HEK293 (cell line): Measurements from ENCODE around the gene NHEJ1.
A peak's percentile ranks its signal among the peaks of the same experiment; 100 is the strongest.

Experiments used
- CTCF ChIA-PET: fragments of 350-600 bp; formaldehyde crosslinking; extraction: SDS; loops from one replicate; lab custom pipeline; 2021; ENCODE audit warnings: antibody characterized with exemption; lab: Yijun Ruan, JAX
- POLR2A ChIA-PET: fragments of 300-600 bp; formaldehyde crosslinking; extraction: SDS; loops from one replicate; lab custom pipeline; 2020; ENCODE audit warnings: antibody characterized with exemption, inconsistent platforms; lab: Yijun Ruan, JAX
- H3K27ac ChIP-seq: fragments of 200-500 bp; sonication (Bioruptor generic); 2 replicates; pipeline ENCODE4 v1.5.1; 2014; ENCODE audit warnings: low read depth, low read length, control low read depth, inconsistent platforms; ENCODE audit errors: extremely low read depth
- H3K36me3 ChIP-seq, 2 experiments: fragments of 200-500 bp in 1 of 2; sonication (Bioruptor generic) in 1 of 2; 1 replicate in 1 of 2; 2 replicates in 1 of 2; pipeline ENCODE4 v1.5.1; 2014 to 2017; ENCODE audit warnings: inconsistent platforms in 2 of 2, low read length in 2 of 2; ENCODE audit not compliant: control insufficient read depth in 2 of 2, insufficient read depth in 1 of 2
- H3K4me1 ChIP-seq: fragments of 200-500 bp; sonication (Bioruptor generic); 2 replicates; pipeline ENCODE4 v1.5.1; 2014; ENCODE audit warnings: mild to moderate bottlenecking, low read length, inconsistent platforms; ENCODE audit not compliant: control insufficient read depth, insufficient read depth
- H3K4me3 ChIP-seq: 2 replicates; pipeline ENCODE4 v1.5.1; 2011; ENCODE audit warnings: low read depth, mild to moderate bottlenecking, control low read depth, low read length, moderate library complexity
- H3K9me3 ChIP-seq: fragments of 200-500 bp; sonication (Bioruptor generic); 2 replicates; pipeline ENCODE4 v1.5.1; 2014; ENCODE audit warnings: low read depth, low read length, inconsistent platforms; ENCODE audit not compliant: control insufficient read depth, insufficient read depth
- BCL11A ChIP-seq: fragments of 450-650 bp; formaldehyde crosslinking; IDR thresholded peaks from 2 replicates; pipeline ENCODE4 v1.5.1; 2016; ENCODE audit warnings: low read depth, missing biosample characterization, missing genetic modification characterization
- GFI1B ChIP-seq: fragments of 450-650 bp; formaldehyde crosslinking; IDR thresholded peaks from 2 replicates; pipeline ENCODE4 v1.5.1; 2016; ENCODE audit warnings: missing biosample characterization, missing genetic modification characterization
- GLI4 ChIP-seq: fragments of 450-650 bp; formaldehyde crosslinking; IDR thresholded peaks from 2 replicates; pipeline ENCODE4 v1.5.1; 2016; ENCODE audit warnings: missing biosample characterization, missing genetic modification characterization
- KLF10 ChIP-seq: fragments of 450-650 bp; IDR thresholded peaks from 2 replicates; pipeline ENCODE4 v1.5.1; 2018; ENCODE audit warnings: missing biosample characterization, mild to moderate bottlenecking, missing genetic modification characterization
- KLF16 ChIP-seq: fragments of 450-650 bp; formaldehyde crosslinking; IDR thresholded peaks from 2 replicates; pipeline ENCODE4 v1.5.1; 2017; ENCODE audit warnings: missing biosample characterization, missing genetic modification characterization
- KLF8 ChIP-seq: fragments of 450-650 bp; formaldehyde crosslinking; IDR thresholded peaks from 2 replicates; pipeline ENCODE4 v1.5.1; 2016; ENCODE audit warnings: missing biosample characterization, missing genetic modification characterization
- KLF9 ChIP-seq: fragments of 450-650 bp; formaldehyde crosslinking; IDR thresholded peaks from 2 replicates; pipeline ENCODE4 v1.5.1; 2016; ENCODE audit warnings: missing biosample characterization, missing genetic modification characterization, low read depth
- MZF1 ChIP-seq: fragments of 450-650 bp; formaldehyde crosslinking; IDR thresholded peaks from 2 replicates; pipeline ENCODE4 v1.5.1; 2017; ENCODE audit warnings: missing biosample characterization, missing genetic modification characterization, borderline replicate concordance
- SETDB1 ChIP-seq: IDR thresholded peaks from one replicate; pipeline ENCODE4 v1.6.1; 2017; ENCODE audit warnings: mild to moderate bottlenecking, low read length, moderate library complexity, mixed read lengths; ENCODE audit not compliant: insufficient read length
- TRIM28 ChIP-seq: IDR thresholded peaks from 2 replicates; pipeline ENCODE4 v1.6.1; 2011; ENCODE audit warnings: low read length, control low read depth, borderline replicate concordance
- ZBTB1 ChIP-seq: fragments of 450-650 bp; formaldehyde crosslinking; IDR thresholded peaks from 2 replicates; pipeline ENCODE4 v1.5.1; 2016; ENCODE audit warnings: missing biosample characterization, missing genetic modification characterization
- ZNF10 ChIP-seq: fragments of 450-650 bp; formaldehyde crosslinking; IDR thresholded peaks from 2 replicates; pipeline ENCODE4 v1.5.1; 2017; ENCODE audit warnings: missing biosample characterization, missing genetic modification characterization
- ZNF138 ChIP-seq: fragments of 450-650 bp; formaldehyde crosslinking; IDR thresholded peaks from 2 replicates; pipeline ENCODE4 v1.5.1; 2016; ENCODE audit warnings: missing biosample characterization, missing genetic modification characterization, borderline replicate concordance
- ZNF202 ChIP-seq: fragments of 450-650 bp; formaldehyde crosslinking; IDR thresholded peaks from 2 replicates; pipeline ENCODE4 v1.5.1; 2016; ENCODE audit warnings: missing biosample characterization, missing genetic modification characterization, borderline replicate concordance
- ZNF211 ChIP-seq: fragments of 450-650 bp; formaldehyde crosslinking; IDR thresholded peaks from 2 replicates; pipeline ENCODE4 v1.5.1; 2016; ENCODE audit warnings: low read depth, missing biosample characterization, missing genetic modification characterization
- ZNF292 ChIP-seq: fragments of 450-650 bp; formaldehyde crosslinking; IDR thresholded peaks from 2 replicates; pipeline ENCODE4 v1.5.1; 2016; ENCODE audit warnings: low read depth, missing biosample characterization, missing genetic modification characterization, borderline replicate concordance
- ZNF335 ChIP-seq: fragments of 450-650 bp; formaldehyde crosslinking; conservative IDR thresholded peaks from 2 replicates; pipeline ENCODE4 v1.5.1; 2016; ENCODE audit warnings: missing biosample characterization, missing genetic modification characterization
- ZNF394 ChIP-seq: fragments of 450-650 bp; formaldehyde crosslinking; IDR thresholded peaks from 2 replicates; pipeline ENCODE4 v1.5.1; 2016; ENCODE audit warnings: missing biosample characterization, missing genetic modification characterization, mild to moderate bottlenecking, moderate library complexity, borderline replicate concordance
- ZNF48 ChIP-seq: fragments of 450-650 bp; formaldehyde crosslinking; IDR thresholded peaks from 2 replicates; pipeline ENCODE4 v1.5.1; 2016; ENCODE audit warnings: missing biosample characterization, missing genetic modification characterization
- ZNF555 ChIP-seq: fragments of 450-650 bp; formaldehyde crosslinking; conservative IDR thresholded peaks from 2 replicates; pipeline ENCODE4 v1.5.1; 2017; ENCODE audit warnings: missing biosample characterization, mild to moderate bottlenecking, missing genetic modification characterization, inconsistent platforms
- ZNF664 ChIP-seq: fragments of 450-650 bp; formaldehyde crosslinking; IDR thresholded peaks from 2 replicates; pipeline ENCODE4 v1.5.1; 2016; ENCODE audit warnings: missing biosample characterization, missing genetic modification characterization
- ZNF670 ChIP-seq: fragments of 450-650 bp; formaldehyde crosslinking; IDR thresholded peaks from 2 replicates; pipeline ENCODE4 v1.5.1; 2016; ENCODE audit warnings: missing biosample characterization, missing genetic modification characterization, low read depth
- ZSCAN30 ChIP-seq: fragments of 450-650 bp; IDR thresholded peaks from 2 replicates; pipeline ENCODE4 v1.5.1; 2018; ENCODE audit warnings: missing biosample characterization, mild to moderate bottlenecking, missing genetic modification characterization, moderate library complexity
- TF ChIP-seq, protein P1 (sequence below): fragments of 450-650 bp; formaldehyde crosslinking; IDR thresholded peaks from 2 replicates; pipeline ENCODE4 v1.5.1; 2016; ENCODE audit warnings: missing biosample characterization, missing genetic modification characterization, borderline replicate concordance
- TF ChIP-seq, protein P2 (sequence below): fragments of 450-650 bp; formaldehyde crosslinking; IDR thresholded peaks from 2 replicates; pipeline ENCODE4 v1.5.1; 2016; ENCODE audit warnings: missing biosample characterization, missing genetic modification characterization
- TF ChIP-seq, protein P3 (sequence below): fragments of 450-650 bp; formaldehyde crosslinking; IDR thresholded peaks from 2 replicates; pipeline ENCODE4 v1.5.1; 2016; ENCODE audit warnings: missing biosample characterization, missing genetic modification characterization
- TF ChIP-seq, protein P4 (sequence below): fragments of 450-650 bp; formaldehyde crosslinking; IDR thresholded peaks from 2 replicates; pipeline ENCODE4; 2016; ENCODE audit warnings: missing biosample characterization, missing genetic modification characterization

The NHEJ1 gene

DNA sequence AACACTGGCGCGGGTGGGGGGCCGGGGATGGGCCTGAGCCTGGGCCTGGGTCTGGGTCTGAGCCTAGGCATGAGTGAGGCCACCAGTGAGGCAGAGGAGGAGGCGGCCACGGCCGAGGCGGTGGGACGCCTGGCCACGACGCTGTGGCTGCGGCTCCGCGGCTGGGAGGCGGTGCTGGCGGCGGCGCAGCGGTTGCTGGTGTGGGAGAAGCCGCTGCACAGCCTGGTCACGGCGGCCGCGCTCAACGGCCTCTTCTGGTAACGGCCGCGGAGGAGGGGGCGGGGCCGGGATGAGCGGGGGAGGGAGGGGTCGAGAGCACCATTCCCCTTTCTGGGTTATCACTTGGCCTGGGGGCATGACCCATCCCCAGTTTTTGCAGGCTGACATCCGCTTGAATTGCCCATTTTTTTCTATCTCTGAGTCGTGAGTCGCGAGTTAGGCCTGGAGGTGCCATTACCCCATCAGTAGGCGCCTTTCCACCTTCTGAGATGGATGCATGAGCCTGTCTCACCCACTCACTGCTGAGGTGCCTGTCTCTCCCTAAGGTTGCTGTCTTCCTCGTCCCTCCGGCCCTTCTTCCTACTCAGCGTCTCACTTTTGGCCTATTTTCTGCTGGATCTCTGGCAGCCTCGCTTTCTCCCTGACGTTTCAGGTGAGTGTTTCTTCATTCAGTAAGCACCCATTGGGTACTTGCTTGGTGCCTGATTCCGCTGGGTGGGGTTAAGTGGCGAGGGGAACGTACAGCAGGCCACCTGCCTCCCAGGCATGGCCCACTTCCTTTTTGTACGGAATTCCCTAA lies 18.0 kb upstream of the NHEJ1 start (continued):
- peak; percentile 36; the same call in 1 of the 2 replicates for TF ChIP-seq ZNF335 (tag by site-specific recombination)
- TF ChIP-seq, protein P1, sequence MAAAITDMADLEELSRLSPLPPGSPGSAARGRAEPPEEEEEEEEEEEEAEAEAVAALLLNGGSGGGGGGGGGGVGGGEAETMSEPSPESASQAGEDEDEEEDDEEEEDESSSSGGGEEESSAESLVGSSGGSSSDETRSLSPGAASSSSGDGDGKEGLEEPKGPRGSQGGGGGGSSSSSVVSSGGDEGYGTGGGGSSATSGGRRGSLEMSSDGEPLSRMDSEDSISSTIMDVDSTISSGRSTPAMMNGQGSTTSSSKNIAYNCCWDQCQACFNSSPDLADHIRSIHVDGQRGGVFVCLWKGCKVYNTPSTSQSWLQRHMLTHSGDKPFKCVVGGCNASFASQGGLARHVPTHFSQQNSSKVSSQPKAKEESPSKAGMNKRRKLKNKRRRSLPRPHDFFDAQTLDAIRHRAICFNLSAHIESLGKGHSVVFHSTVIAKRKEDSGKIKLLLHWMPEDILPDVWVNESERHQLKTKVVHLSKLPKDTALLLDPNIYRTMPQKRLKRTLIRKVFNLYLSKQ (tag by site-specific recombination): no peak
- TF ChIP-seq TRIM28: no peak

DNA sequence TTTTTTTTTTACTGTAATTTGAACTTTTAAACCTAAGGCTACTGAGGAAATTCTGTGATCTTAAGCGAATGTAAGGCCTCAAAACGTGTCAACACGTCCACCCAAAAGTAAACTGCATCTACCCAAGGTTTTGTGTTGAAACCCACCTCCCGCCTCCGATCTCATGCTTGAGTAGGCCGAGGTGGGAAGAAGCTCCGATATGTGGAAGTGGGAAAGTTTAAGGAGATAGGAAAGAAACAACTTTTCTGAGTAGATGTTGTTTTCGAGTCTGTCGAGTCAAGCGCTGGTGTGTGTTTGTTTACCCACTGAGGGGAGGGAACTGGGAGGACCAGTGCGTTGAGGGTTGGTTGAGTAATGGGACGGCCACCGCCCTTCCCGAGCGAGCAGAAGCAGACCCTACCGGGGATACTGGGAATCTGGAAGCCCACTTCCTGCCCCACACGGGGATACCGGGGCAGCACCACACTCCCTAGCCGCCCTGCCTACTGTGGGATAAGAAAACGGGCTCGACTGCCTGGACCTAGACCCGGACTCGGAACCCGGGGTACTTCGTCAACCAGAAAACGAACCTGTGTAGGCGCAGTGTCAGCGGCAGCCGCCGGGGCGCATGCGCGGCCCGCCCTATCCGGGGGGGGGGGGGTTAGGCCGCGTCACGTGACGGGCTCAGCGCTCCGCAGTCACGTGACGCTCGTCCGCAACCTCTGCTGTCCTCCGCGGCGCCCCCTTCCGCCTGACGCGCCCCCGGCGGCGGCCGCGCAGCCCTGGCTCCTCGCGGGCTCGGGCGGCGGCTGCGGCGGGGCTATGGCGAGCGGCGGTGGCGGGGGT lies 17.1 kb upstream of the NHEJ1 start, which contains the start of gene RETREG2:
TSS of gene RETREG2 (plus strand) at position 724 of the 825 bp plus-strand sequence. CDS start at position 802, 78 bp downstream.
- ChIA-PET CTCF (interaction anchor here (0.6 to 1.2 kb wide), 2 partner anchors 67 to 116 kb away, joined by 3 read pairs; partner anchors contain the start of genes GLB1L and STK16), POLR2A (interaction anchor here (2.7 kb wide), 1 partner anchor 29 kb away, joined by 27 read pairs; the partner anchor contains the start of gene ZFAND2B)
- no peaks in the 10 kb centered on the region for H3K9me3 ChIP-seq
- H3K36me3 ChIP-seq: peaks cover 4 to 57% of the 10 kb centered on the region in 2 experiments; a peak in 2 of 3 replicates
- peak within 1 kb of the TSS; percentile 79 for H3K27ac ChIP-seq
- peak within 1 kb of the TSS; percentile 78 for H3K4me3 ChIP-seq
- peaks cover 6% of the 10 kb centered on the region; the same call in 1 of the 2 replicates for H3K4me1 ChIP-seq
- TF ChIP-seq, protein P2, sequence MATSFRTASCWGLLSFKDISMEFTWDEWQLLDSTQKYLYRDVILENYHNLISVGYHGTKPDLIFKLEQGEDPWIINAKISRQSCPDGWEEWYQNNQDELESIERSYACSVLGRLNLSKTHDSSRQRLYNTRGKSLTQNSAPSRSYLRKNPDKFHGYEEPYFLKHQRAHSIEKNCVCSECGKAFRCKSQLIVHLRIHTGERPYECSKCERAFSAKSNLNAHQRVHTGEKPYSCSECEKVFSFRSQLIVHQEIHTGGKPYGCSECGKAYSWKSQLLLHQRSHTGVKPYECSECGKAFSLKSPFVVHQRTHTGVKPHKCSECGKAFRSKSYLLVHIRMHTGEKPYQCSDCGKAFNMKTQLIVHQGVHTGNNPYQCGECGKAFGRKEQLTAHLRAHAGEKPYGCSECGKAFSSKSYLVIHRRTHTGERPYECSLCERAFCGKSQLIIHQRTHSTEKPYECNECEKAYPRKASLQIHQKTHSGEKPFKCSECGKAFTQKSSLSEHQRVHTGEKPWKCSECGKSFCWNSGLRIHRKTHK (tag by site-specific recombination): no peak
- TF ChIP-seq ZNF211 (no peak), KLF9 (tag by site-specific recombination) (peak; percentile 51; the same call in 1 of the 2 replicates), ZNF292 (tag by site-specific recombination) (no peak), ZNF555 (no peak), KLF16 (tag by site-specific recombination) (no peak), ZNF138 (tag by site-specific recombination) (no peak), ZBTB1 (tag by site-specific recombination) (no peak), GFI1B (no peak), ZNF48 (tag by site-specific recombination) (no peak), BCL11A (tag by site-specific recombination) (0 out of 2 replicates have a peak, but pooled peaks have one; percentile 22), MZF1 (tag by site-specific recombination) (no peak), KLF8 (tag by site-specific recombination) (peak; percentile 85), ZNF394 (tag by site-specific recombination) (no peak), ZNF202 (tag by site-specific recombination) (no peak), ZSCAN30 (tag by site-specific recombination) (no peak), ZNF10 (tag by site-specific recombination) (peak; percentile 33; the same call in 1 of the 2 replicates), ZNF664 (tag by site-specific recombination) (no peak), GLI4 (no peak), SETDB1 (no peak), ZNF670 (tag by site-specific recombination) (no peak), KLF10 (tag by site-specific recombination) (peak; percentile 58; the same call in 1 of the 2 replicates)
- TF ChIP-seq, protein P3, sequence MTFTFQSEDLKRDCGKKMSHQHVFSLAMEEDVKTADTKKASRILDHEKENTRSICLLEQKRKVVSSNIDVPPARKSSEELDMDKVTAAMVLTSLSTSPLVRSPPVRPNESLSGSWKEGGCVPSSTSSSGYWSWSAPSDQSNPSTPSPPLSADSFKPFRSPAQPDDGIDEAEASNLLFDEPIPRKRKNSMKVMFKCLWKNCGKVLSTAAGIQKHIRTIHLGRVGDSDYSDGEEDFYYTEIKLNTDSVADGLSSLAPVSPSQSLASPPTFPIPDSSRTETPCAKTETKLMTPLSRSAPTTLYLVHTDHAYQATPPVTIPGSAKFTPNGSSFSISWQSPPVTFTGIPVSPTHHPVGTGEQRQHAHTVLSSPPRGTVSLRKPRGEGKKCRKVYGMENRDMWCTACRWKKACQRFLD (tag by site-specific recombination): no peak
- TF ChIP-seq, protein P4, sequence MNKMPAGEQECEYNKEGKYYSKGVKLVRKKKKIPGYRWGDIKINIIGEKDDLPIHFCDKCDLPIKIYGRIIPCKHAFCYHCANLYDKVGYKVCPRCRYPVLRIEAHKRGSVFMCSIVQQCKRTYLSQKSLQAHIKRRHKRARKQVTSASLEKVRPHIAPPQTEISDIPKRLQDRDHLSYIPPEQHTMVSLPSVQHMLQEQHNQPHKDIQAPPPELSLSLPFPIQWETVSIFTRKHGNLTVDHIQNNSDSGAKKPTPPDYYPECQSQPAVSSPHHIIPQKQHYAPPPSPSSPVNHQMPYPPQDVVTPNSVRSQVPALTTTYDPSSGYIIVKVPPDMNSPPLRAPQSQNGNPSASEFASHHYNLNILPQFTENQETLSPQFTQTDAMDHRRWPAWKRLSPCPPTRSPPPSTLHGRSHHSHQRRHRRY (tag by site-specific recombination): no peak
